Osteocyte (in vitro differentiated cells): ENCODE results near the gene SHANK1. TPM values are rescaled to one million over a fixed set of nuclear protein-coding genes. Genes with fewer than 3 reads are reported as not detected.
"Not testable (repeated sequence)": the region's sequence is repeated elsewhere in the genome, so short reads cannot be mapped to it uniquely, and the experiment has no call there.

Source experiments
- DNase-seq: peaks from one replicate; pipeline ENCODE4 v3.0.0; 2021; ENCODE audit warnings: mixed read lengths; ENCODE audit not compliant: unreplicated experiment; ENCODE audit errors: extremely low spot score
- H3K27ac Mint-ChIP-seq: one replicate; pipeline ENCODE4 v1.8.0; 2021; ENCODE audit warnings: mild to moderate bottlenecking, mixed read lengths; ENCODE audit not compliant: unreplicated experiment
- H3K27me3 Mint-ChIP-seq: one replicate; pipeline ENCODE4 v1.8.0; 2021; ENCODE audit warnings: mixed read lengths; ENCODE audit not compliant: unreplicated experiment
- H3K36me3 Mint-ChIP-seq: one replicate; pipeline ENCODE4 v1.8.0; 2021; ENCODE audit warnings: mixed read lengths; ENCODE audit not compliant: unreplicated experiment
- H3K4me1 Mint-ChIP-seq: one replicate; pipeline ENCODE4 v1.8.0; 2021; ENCODE audit warnings: mixed read lengths; ENCODE audit not compliant: unreplicated experiment
- H3K4me3 Mint-ChIP-seq: one replicate; pipeline ENCODE4 v1.8.0; 2021; ENCODE audit warnings: mild to moderate bottlenecking, moderate library complexity, mixed read lengths; ENCODE audit not compliant: unreplicated experiment
- H3K9me3 Mint-ChIP-seq: one replicate; pipeline ENCODE4 v1.8.0; 2021; ENCODE audit warnings: mixed read lengths; ENCODE audit not compliant: unreplicated experiment
- total RNA-seq: library from RNA; stranded (reverse); gene quantifications from 2 replicates; pipeline ENCODE4 v1.2.1, GENCODE V29; 2021
- TF ChIP-seq, protein P1 (sequence below): fragments of 200-600 bp; sonication (generic); IDR thresholded peaks from 2 replicates; pipeline ENCODE4 v1.5.0; 2021; ENCODE audit warnings: antibody characterized with exemption, mild to moderate bottlenecking, moderate library complexity

SHANK1 gene
- total RNA-seq, 1 donor from 2014 or later = 0.40 TPM

DNA sequence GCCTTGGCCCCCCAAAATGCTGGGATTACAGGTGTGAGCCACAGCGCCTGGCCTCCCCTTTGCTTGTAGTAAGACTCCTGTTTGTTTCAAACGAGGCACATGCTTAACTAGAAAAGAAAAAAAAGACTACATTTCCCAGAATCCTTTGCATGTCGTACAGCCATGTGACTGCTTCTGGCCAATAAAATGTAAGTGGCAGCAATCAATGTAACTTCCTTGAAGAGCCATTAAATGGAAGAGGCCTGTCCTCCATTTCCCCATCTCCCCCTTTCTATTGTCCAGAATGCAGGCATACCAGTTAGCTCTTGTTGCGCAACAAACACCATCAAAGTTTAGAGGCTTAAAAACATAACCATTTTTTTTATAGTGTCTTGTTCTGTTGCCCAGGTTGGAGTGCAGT is 40.3 kb upstream of the SHANK1 start:
- no peaks in the 10 kb centered on the region for H3K36me3 Mint-ChIP-seq
- H3K27me3 Mint-ChIP-seq = no peaks in the 10 kb centered on the region
- H3K4me1 Mint-ChIP-seq = no peaks in the 10 kb centered on the region
- H3K27ac Mint-ChIP-seq = no peak overlapping the region
- no peak overlapping the region for H3K4me3 Mint-ChIP-seq
- no peak for DNase-seq
- TF ChIP-seq, protein P1, sequence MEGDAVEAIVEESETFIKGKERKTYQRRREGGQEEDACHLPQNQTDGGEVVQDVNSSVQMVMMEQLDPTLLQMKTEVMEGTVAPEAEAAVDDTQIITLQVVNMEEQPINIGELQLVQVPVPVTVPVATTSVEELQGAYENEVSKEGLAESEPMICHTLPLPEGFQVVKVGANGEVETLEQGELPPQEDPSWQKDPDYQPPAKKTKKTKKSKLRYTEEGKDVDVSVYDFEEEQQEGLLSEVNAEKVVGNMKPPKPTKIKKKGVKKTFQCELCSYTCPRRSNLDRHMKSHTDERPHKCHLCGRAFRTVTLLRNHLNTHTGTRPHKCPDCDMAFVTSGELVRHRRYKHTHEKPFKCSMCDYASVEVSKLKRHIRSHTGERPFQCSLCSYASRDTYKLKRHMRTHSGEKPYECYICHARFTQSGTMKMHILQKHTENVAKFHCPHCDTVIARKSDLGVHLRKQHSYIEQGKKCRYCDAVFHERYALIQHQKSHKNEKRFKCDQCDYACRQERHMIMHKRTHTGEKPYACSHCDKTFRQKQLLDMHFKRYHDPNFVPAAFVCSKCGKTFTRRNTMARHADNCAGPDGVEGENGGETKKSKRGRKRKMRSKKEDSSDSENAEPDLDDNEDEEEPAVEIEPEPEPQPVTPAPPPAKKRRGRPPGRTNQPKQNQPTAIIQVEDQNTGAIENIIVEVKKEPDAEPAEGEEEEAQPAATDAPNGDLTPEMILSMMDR = no peak
- H3K9me3 Mint-ChIP-seq = no peaks in the 10 kb centered on the region

DNA sequence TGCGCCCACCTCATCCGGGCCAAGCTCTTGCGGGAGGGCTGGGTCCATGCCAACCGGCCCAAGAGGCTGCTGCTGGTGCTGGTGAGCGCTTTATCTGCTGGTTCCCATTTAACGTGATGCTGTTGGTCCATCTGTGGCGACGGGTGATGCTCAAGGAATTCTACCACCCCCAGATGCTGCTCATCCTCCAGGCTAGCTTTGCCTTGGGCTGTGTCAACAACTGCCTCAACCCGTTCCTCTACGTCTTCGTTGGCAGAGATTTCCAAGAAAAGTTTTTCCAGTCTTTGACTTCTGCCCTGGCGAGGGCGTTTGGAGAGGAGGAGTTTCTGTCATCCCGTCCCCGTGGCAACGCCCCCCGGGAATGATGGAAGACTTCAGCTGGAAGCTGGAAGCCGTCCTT is 39.5 kb upstream of the SHANK1 start:
- H3K27me3 Mint-ChIP-seq, H3K4me1 Mint-ChIP-seq, H3K27ac Mint-ChIP-seq, H3K4me3 Mint-ChIP-seq, H3K36me3 Mint-ChIP-seq, H3K9me3 Mint-ChIP-seq, DNase-seq: not testable (repeated sequence)

DNA sequence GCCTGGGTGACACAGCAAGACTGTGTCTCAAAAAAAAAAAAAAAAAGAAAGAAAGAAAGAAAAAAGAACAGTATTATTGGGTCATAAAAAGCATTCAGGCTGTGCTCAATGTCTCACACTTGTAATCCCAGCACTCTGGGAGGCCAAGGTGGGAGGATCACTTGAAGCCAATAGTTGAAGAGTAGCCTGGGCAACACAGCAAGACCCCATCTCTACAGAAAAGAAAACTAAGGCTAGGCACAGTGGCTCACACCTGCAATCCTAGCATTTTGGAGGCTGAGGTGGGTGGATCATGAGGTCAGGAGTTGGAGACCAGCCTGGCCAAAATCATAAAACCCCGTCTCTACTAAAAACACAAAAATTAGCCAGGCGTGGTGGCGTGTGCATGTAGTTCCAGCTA is 38.0 kb upstream of the SHANK1 start:
- not testable (repeated sequence) for H3K27ac Mint-ChIP-seq, H3K4me3 Mint-ChIP-seq, H3K4me1 Mint-ChIP-seq, H3K27me3 Mint-ChIP-seq, H3K9me3 Mint-ChIP-seq, H3K36me3 Mint-ChIP-seq, DNase-seq

DNA sequence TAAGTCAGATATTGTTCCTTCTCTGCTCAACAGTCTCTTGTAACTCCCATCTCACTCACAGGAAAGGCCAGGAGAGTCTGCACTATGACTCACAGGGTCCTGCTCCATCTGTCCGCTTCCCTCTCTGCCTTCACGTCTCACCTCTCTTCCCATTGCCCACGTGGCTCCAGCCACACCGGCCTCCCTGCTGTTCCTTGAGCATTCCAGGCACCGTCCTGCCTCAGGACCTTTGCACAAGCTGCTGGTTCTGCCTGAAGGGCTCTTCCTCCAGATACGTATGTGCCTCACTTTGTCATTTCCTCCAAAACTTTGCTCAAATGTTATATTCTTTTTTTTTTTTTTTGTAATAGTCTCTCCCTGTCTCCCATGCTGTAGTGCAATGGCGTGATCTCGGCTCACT is 36.6 kb upstream of the SHANK1 start:
- H3K27me3 Mint-ChIP-seq = not testable (repeated sequence)

DNA sequence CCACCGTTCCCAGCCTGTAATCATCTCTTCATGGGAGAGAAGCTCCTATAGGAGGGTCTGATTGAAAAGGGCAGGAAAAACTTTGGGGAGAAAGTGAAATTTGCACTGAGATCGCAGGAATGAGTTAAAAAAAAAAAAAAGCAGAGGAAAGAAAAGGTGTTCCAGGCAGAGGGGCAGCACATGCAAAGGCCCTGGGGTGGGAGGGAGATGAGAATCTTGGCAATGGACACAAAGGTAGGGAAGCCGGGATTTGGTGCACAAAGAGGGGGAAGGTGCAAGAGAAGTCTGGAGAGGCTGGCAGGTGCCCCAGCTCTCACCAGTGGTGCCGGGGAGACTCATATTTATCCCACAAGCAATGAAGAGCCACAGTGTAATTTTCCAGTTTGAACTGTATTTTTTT is 34.3 kb upstream of the SHANK1 start:
- DNase-seq = no peak
- Mint-ChIP-seq H3K27me3 (no peaks in the 10 kb centered on the region), H3K9me3 (no peaks in the 10 kb centered on the region), H3K36me3 (no peaks in the 10 kb centered on the region), H3K27ac (no peak overlapping the region), H3K4me3 (no peak overlapping the region), H3K4me1 (no peaks in the 10 kb centered on the region)
- TF ChIP-seq, protein P1 = no peak

More for the DNA sequence above, 36.6 kb upstream of the SHANK1 start:
- not testable (repeated sequence) for H3K4me1 Mint-ChIP-seq, H3K36me3 Mint-ChIP-seq, H3K4me3 Mint-ChIP-seq, H3K27ac Mint-ChIP-seq, H3K9me3 Mint-ChIP-seq, DNase-seq

DNA sequence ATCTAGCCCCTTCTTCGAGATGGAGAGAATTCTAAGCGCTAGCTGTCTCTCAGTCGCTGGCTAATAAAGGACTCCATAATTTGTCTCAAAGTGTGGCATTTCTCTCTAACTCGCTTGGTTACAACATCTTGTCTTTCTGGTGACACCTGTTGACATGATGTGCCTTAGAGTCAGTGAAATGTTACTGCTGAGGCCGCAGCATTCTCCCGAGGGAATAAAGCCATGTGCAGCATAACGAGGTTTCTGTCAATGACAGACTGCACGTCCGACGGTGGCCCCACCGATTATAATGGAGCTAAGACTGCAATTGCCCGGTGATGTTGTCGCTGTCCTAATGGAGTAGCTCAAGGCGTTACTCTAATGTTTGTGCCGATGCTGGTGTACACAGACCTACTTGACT is 30.4 kb upstream of the SHANK1 start:
- H3K9me3 Mint-ChIP-seq = no peaks in the 10 kb centered on the region
- H3K27me3 Mint-ChIP-seq = no peaks in the 10 kb centered on the region
- no peak overlapping the region for H3K4me3 Mint-ChIP-seq
- no peak overlapping the region for H3K27ac Mint-ChIP-seq
- TF ChIP-seq, protein P1 = no peak
- H3K36me3 Mint-ChIP-seq = no peaks in the 10 kb centered on the region
- DNase-seq = no peak
- no peaks in the 10 kb centered on the region for H3K4me1 Mint-ChIP-seq

DNA sequence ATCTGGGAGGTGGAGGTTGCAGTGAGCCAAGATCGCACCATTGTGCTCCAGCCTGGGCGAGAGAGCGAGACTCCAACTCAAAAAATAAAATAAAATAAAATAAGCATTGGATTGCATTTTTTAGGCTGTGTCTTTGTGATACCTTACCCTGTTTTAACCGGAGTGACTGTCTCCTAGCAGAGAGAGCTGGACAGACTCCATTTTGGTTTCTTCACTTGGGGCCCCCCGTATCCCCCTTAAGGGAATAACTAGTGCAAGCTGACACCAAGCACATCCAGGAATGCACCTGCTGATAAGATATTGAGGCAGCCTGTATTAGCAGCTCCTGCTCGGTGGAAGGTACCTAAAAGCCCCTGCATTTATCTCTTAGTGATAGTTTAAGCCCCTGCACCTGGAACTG is 29.9 kb upstream of the SHANK1 start:
- H3K4me3 Mint-ChIP-seq = no peak overlapping the region
- DNase-seq = no peak
- no peaks in the 10 kb centered on the region for H3K9me3 Mint-ChIP-seq
- H3K4me1 Mint-ChIP-seq = no peaks in the 10 kb centered on the region
- no peaks in the 10 kb centered on the region for H3K36me3 Mint-ChIP-seq
- H3K27me3 Mint-ChIP-seq = no peaks in the 10 kb centered on the region
- no peak overlapping the region for H3K27ac Mint-ChIP-seq
- TF ChIP-seq, protein P1 = no peak

DNA sequence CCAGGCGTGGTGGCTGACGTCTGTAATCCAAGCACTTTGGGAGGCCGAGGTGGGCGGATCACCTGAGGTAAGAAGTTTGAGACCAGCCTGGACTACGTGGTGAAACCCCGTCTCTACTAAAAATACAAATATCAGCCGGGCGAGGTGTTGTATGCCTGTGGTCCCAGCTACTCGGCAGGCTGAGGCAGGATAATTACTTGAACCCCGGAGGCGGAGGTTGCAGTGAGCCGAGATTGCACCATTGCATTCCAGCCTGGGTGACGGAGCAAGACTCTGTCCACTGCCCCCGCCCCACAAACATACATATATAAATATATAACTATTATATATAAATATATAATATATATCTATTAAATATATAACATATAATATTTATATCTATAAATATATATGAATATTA is 27.5 kb upstream of the SHANK1 start:
- not testable (repeated sequence) for H3K36me3 Mint-ChIP-seq, H3K4me3 Mint-ChIP-seq, DNase-seq, H3K4me1 Mint-ChIP-seq, H3K27ac Mint-ChIP-seq, H3K27me3 Mint-ChIP-seq, H3K9me3 Mint-ChIP-seq
